Endothelial cell of umbilical vein (primary cell): ENCODE results near the gene KCNE2. TPM values are rescaled to one million over a fixed set of nuclear protein-coding genes. Genes with fewer than 3 reads are reported as not detected.

Experiments used
- BruUV-seq: library from RNA; stranded (reverse); fragments of 400-500 nt; replicated peaks from 2 replicates; lab custom pipeline; 2021; lab: Mats Ljungman, UMichigan
- CTCF ChIA-PET: fragments of 300-600, 350-600 bp; sonication (Branson Sonifier 250); formaldehyde crosslinking; loops from one replicate; lab custom pipeline; 2021; ENCODE audit warnings: antibody characterized with exemption, inconsistent platforms; lab: Charles Lee
- POLR2A ChIA-PET: fragments of 300-600, 350-600 bp; sonication (Branson Sonifier 250); formaldehyde crosslinking; loops from one replicate; lab custom pipeline; 2021; ENCODE audit warnings: antibody characterized with exemption, inconsistent platforms; lab: Charles Lee
- DNase-seq: peaks from one replicate; pipeline ENCODE4 v3.0.0-alpha.2; 2011; ENCODE audit warnings: low read depth, low spot score
- FAIRE-seq: peaks from 2 replicates; lab custom pipeline; 2011; peaks lifted over from hg19 to GRCh38; lab: Jason Lieb, UNC
- H2AFZ ChIP-seq: 2 replicates; pipeline ENCODE4 v1.6.0; 2012; ENCODE audit warnings: low read depth, low read length, control low read depth, inconsistent platforms
- H3K27ac ChIP-seq: 2 replicates; pipeline ENCODE4 v1.5.1; 2011; ENCODE audit warnings: low read depth, mild to moderate bottlenecking, control low read depth, low read length, moderate library complexity; ENCODE audit not compliant: insufficient read depth
- H3K27me3 ChIP-seq, 2 experiments: 2 replicates each; pipeline versions ENCODE4 v1.6.0 to v1.6.1; 2011; ENCODE audit warnings: low read length in 2 of 2, mixed read lengths in 1 of 2; ENCODE audit not compliant: control insufficient read depth in 2 of 2, insufficient read depth in 2 of 2
- H3K36me3 ChIP-seq, 2 experiments: 2 replicates in 1 of 2; 3 replicates in 1 of 2; pipeline ENCODE4 v1.5.1; 2011; ENCODE audit warnings: low read length in 2 of 2, mild to moderate bottlenecking in 1 of 2, moderate library complexity in 1 of 2; ENCODE audit not compliant: control insufficient read depth in 2 of 2, insufficient read depth in 2 of 2; ENCODE audit errors: extremely low read depth in 1 of 2
- H3K4me1 ChIP-seq: 3 replicates; pipeline ENCODE4 v1.5.1; 2011; ENCODE audit warnings: mild to moderate bottlenecking, low read length; ENCODE audit not compliant: control insufficient read depth, insufficient read depth; ENCODE audit errors: extremely low read depth
- H3K4me2 ChIP-seq: 2 replicates; pipeline ENCODE4 v1.6.1; 2011; ENCODE audit warnings: low read length, control low read depth, mixed read lengths; ENCODE audit not compliant: insufficient read depth
- H3K4me3 ChIP-seq, 3 experiments: fragments of 200-600 bp in 1 of 3; sonication (generic), shearing (Covaris generic) in 1 of 3; replicated peaks in 1 of 3; 2 replicates each; pipeline ENCODE4 v1.5.1; 2011 to 2016; ENCODE audit warnings: control low read depth in 3 of 3, low read length in 3 of 3, mild to moderate bottlenecking in 2 of 3, inconsistent platforms in 1 of 3, low read depth in 1 of 3, moderate library complexity in 1 of 3; ENCODE audit not compliant: insufficient read depth in 1 of 3
- H3K79me2 ChIP-seq: 2 replicates; pipeline ENCODE4 v1.6.0; 2012; ENCODE audit warnings: low read length, inconsistent platforms; ENCODE audit not compliant: control insufficient read depth, insufficient read depth
- H3K9ac ChIP-seq: replicated peaks from 2 replicates; pipeline ENCODE3; 2011; ENCODE audit warnings: low read length, control low read depth; ENCODE audit not compliant: insufficient read depth; ENCODE audit errors: extremely low read depth
- H3K9me1 ChIP-seq: replicated peaks from 3 replicates; pipeline ENCODE4 v1.6.0; 2011; ENCODE audit warnings: mild to moderate bottlenecking, low read length; ENCODE audit not compliant: control insufficient read depth, insufficient read depth; ENCODE audit errors: extremely low read depth
- H3K9me3 ChIP-seq: replicated peaks from 2 replicates; pipeline ENCODE4 v1.5.1; 2012; ENCODE audit warnings: low read length, inconsistent platforms; ENCODE audit not compliant: control insufficient read depth, insufficient read depth
- H4K20me1 ChIP-seq: replicated peaks from 2 replicates; pipeline ENCODE3; 2011; ENCODE audit warnings: mild to moderate bottlenecking, low read length; ENCODE audit not compliant: control insufficient read depth, insufficient read depth; ENCODE audit errors: extremely low read depth
- CTCF ChIP-seq, 2 donors: IDR thresholded peaks; 1 replicate in 1 of 2; 2 replicates in 1 of 2; pipeline ENCODE4 v1.5.1; 2011; ENCODE audit warnings: low read length in 2 of 2, mild to moderate bottlenecking in 2 of 2, moderate library complexity in 2 of 2, control low read depth in 1 of 2, inconsistent platforms in 1 of 2, low read depth in 1 of 2; ENCODE audit not compliant: insufficient read depth in 1 of 2; ENCODE audit errors: extremely low read depth in 1 of 2
- EZH2 ChIP-seq: IDR thresholded peaks from 2 replicates; pipeline ENCODE4 v1.6.1; 2012; ENCODE audit warnings: borderline replicate concordance, low read depth, mild to moderate bottlenecking, moderate library complexity, low read length, inconsistent platforms; ENCODE audit not compliant: severe bottlenecking
- FOS ChIP-seq: IDR thresholded peaks from 2 replicates; pipeline ENCODE4 v1.6.1; 2011; ENCODE audit warnings: mild to moderate bottlenecking, low read length, moderate library complexity, borderline replicate concordance; ENCODE audit not compliant: insufficient read depth
- GATA2 ChIP-seq: IDR thresholded peaks from 2 replicates; pipeline ENCODE4 v1.7.0; 2011; ENCODE audit warnings: low read depth, mild to moderate bottlenecking, moderate library complexity, mixed read lengths, low read length; ENCODE audit not compliant: insufficient read length, insufficient read depth
- JUN ChIP-seq: IDR thresholded peaks from 2 replicates; pipeline ENCODE4 v1.6.1; 2011; ENCODE audit warnings: borderline replicate concordance, low read depth; ENCODE audit not compliant: insufficient read length, insufficient read depth
- MAX ChIP-seq: IDR thresholded peaks from 2 replicates; pipeline ENCODE4 v1.6.1; 2011; ENCODE audit not compliant: insufficient read depth, insufficient read length
- MYC ChIP-seq: IDR thresholded peaks from one replicate; pipeline ENCODE4 v1.6.1; 2011; ENCODE audit warnings: mild to moderate bottlenecking, low read depth, low read length
- POLR2A ChIP-seq: IDR thresholded peaks from 2 replicates; pipeline ENCODE4 v1.6.1; 2012; ENCODE audit warnings: low read depth, mild to moderate bottlenecking, control low read depth, low read length
- POLR2AphosphoS5 ChIP-seq: IDR thresholded peaks from 2 replicates; pipeline ENCODE4 v1.6.1; 2012; ENCODE audit warnings: low read depth, mild to moderate bottlenecking, control low read depth, low read length, moderate library complexity; ENCODE audit not compliant: insufficient read depth
- dilution Hi-C: fragments of 300-500 bp; cut with MboI; formaldehyde crosslinking; loops from one replicate; pipeline ENCODE4 v1.15.0; 2019; ENCODE audit warnings: low sequenced_read_pairs; ENCODE audit not compliant: extremely low pct_ligation_motif_present
- intact Hi-C: fragments of 100-400 bp; cut with micrococcal nuclease; formaldehyde crosslinking; loops from one replicate; pipeline ENCODE4 v1.10.0; 2022
- polyA plus RNA-seq, 4 experiments: library from polyadenylated mRNA; depleted of rRNA in 3 of 4; stranded (reverse) in 3 of 4; unstranded in 1 of 4; fragments of >200 nt; gene quantifications; 2 replicates each; pipeline versions ENCODE4 v1.2.1 to v1.2.3, GENCODE V29; 2011 to 2012; ENCODE audit warnings: missing spikeins in 1 of 4
- total RNA-seq: library from RNA; stranded (reverse); gene quantifications from 2 replicates; pipeline ENCODE4 v1.2.3, GENCODE V29; 2021

The KCNE2 gene
- total and polyA plus RNA-seq, 2 donors (not counting 3 experiments of a cell fraction or from before 2014, with no cell fraction given), result not detected

- H3K4me1 ChIP-seq, result no peaks in the 10 kb centered on the region
- intact Hi-C loops, result no loop called here
- no peaks in the 10 kb centered on the region for H3K9me3 ChIP-seq
- no peak overlapping the region for H3K4me3 ChIP-seq
- no peaks in the 10 kb centered on the region for H3K36me3 ChIP-seq
- BruUV-seq, result no TSS peak
- H3K9me1 ChIP-seq, result no peaks in the 10 kb centered on the region
- dilution Hi-C loops, result no loop called here
- no peak overlapping the region for H3K9ac ChIP-seq
- TF ChIP-seq EZH2 (no peak), POLR2AphosphoS5 (no peak), MYC (no peak), GATA2 (no peak), MAX (no peak), FOS (no peak), POLR2A (no peak), CTCF (IDR thresholded peaks at IDR 0.05; ENCODE audit: extremely low read depth in 1 of 2, insufficient read depth in 1 of 2, low read depth in 1 of 2, low read length in 2 of 2) (no peak), JUN (no peak)
- no peak overlapping the region for H2AFZ ChIP-seq
- peaks cover 6 to 10% of the 10 kb centered on the region in 2 experiments for H3K27me3 ChIP-seq
- no peaks in the 10 kb centered on the region for H4K20me1 ChIP-seq
- DNase-seq (no peak), FAIRE-seq (no peak)
- no peaks in the 10 kb centered on the region for H3K79me2 ChIP-seq
- ChIA-PET CTCF (interaction anchor here (0.7 to 22.9 kb wide), 4 partner anchors 9 to 424 kb away, joined by 3 to 867 read pairs (median 34); no protein-coding TSS in a partner anchor), POLR2A (no interaction called here)
- no peak overlapping the region for H3K27ac ChIP-seq
- H3K4me2 ChIP-seq, result no peak overlapping the region
Measured at GRCh38 chr21:34345892-34346291, 17.9 kb upstream of the KCNE2 start.
